ENCODE results near the gene PRDM16. TPM values are rescaled to one million over a fixed set of nuclear protein-coding genes. Genes with fewer than 3 reads are reported as not detected.

PRDM16 gene
- total RNA-seq, 1 experiment from 2014 or later, result 0.04 TPM

DNA sequence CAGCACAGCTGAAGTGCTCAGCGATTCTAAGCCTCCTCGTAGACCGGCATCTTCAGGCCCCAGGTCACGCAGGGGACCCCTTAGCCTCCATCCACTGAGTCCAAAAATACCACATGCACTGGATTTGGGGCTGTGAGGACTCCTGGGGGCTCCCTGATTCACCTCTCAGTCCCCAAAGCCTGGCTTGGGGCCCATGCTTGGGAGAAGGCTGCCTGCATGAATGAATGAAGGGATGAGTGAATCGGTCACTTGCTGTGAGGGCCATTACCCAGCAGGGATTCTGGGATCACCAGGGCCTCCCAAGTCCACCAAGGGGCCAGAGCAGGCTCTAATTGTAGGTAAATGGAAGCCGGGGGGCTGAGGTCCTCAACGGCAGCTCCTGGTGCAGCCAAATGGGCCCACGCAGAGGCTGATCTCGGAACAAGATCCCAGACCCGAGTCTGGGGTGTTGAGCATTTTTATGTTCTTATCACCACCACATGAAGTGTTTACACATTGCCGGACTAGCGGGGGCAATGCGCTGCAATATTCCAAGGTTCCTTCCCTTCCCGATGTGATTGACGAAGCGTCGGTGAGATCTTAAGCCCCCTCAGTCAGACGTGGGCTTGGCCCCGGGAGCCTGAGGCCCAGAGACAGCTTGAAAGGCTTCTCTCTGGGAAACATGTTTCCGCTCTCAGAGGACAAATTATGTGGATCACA, 371.9 kb downstream of the PRDM16 start:
- H3K27ac ChIP-seq (ENCODE audit: low read length), result no peak overlapping the region
- CTCF ChIA-PET, result no interaction called here
- BruUV-seq (replicated peaks), result no TSS peak
- H3K79me2 ChIP-seq (ENCODE audit: low read length), result no peaks in the 10 kb centered on the region
- no peak overlapping the region for H3K4me3 ChIP-seq (ENCODE audit: low read length)
- H2AFZ ChIP-seq (ENCODE audit: low read length), result no peak overlapping the region
- POLR2A ChIA-PET (ENCODE audit: unreplicated experiment), result no interaction called here
- intact Hi-C loops (cut with micrococcal nuclease), result no loop called here
- H4K20me1 ChIP-seq (ENCODE audit: low read length), result no peaks in the 10 kb centered on the region
- H3K9me3 ChIP-seq (ENCODE audit: low read length), result no peaks in the 10 kb centered on the region
- H3K9me2 ChIP-seq (replicated peaks; ENCODE audit: low read length), result no peaks in the 10 kb centered on the region
- H3K4me1 ChIP-seq (ENCODE audit: insufficient read depth, low read length), result peaks cover 12% of the 10 kb centered on the region
- no peak overlapping the region for H3K9ac ChIP-seq (ENCODE audit: low read length)
- no peak for TF ChIP-seq EZH2 (IDR thresholded peaks at IDR 0.05; ENCODE audit: low read length, unreplicated experiment)
- no peak for TF ChIP-seq EZH2phosphoT487 (IDR thresholded peaks at IDR 0.05; ENCODE audit: borderline replicate concordance, low read length)
- TF ChIP-seq, protein P1, sequence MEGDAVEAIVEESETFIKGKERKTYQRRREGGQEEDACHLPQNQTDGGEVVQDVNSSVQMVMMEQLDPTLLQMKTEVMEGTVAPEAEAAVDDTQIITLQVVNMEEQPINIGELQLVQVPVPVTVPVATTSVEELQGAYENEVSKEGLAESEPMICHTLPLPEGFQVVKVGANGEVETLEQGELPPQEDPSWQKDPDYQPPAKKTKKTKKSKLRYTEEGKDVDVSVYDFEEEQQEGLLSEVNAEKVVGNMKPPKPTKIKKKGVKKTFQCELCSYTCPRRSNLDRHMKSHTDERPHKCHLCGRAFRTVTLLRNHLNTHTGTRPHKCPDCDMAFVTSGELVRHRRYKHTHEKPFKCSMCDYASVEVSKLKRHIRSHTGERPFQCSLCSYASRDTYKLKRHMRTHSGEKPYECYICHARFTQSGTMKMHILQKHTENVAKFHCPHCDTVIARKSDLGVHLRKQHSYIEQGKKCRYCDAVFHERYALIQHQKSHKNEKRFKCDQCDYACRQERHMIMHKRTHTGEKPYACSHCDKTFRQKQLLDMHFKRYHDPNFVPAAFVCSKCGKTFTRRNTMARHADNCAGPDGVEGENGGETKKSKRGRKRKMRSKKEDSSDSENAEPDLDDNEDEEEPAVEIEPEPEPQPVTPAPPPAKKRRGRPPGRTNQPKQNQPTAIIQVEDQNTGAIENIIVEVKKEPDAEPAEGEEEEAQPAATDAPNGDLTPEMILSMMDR (conservative IDR thresholded peaks at IDR 0.05; ENCODE audit: low read depth, low read length), result no peak
- no peaks in the 10 kb centered on the region for H3F3A ChIP-seq (ENCODE audit: low read length, unreplicated experiment)
- peaks cover 58% of the 10 kb centered on the region for H3K27me3 ChIP-seq (ENCODE audit: low read length)
- DNase-seq (no peak), ATAC-seq (no peak)
- H3K36me3 ChIP-seq (ENCODE audit: low read depth, low read length), result no peaks in the 10 kb centered on the region
- no peak overlapping the region for H3K4me2 ChIP-seq (ENCODE audit: low read length)

DNA sequence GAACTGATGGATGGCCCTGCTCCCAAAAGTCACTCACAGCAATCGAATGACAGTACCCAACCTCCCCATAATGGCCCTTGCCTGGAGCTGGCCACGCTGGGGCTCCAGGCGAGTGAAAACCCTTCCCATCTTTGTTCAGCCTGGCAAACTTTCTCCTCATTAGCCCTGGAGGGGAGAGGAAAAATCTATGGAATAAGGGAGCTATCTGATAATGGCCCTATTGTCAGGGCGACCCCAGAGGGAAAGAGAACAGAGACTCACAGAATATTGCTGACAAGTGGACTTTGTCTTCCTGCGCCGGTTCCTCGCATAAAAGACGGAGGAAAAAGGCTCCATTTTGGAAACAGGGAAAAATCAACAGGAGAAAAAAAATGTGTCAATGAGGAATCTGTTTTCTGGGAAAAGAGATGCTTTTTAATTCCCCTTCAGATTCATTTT, 372.4 kb downstream of the PRDM16 start:
- H3K9me2 ChIP-seq (replicated peaks; ENCODE audit: low read length), result no peaks in the 10 kb centered on the region
- no peak overlapping the region for H3K27ac ChIP-seq (ENCODE audit: low read length)
- intact Hi-C loops (cut with micrococcal nuclease), result no loop called here
- H4K20me1 ChIP-seq (ENCODE audit: low read length), result no peaks in the 10 kb centered on the region
- ChIA-PET CTCF (no interaction called here), POLR2A (ENCODE audit: unreplicated experiment) (interaction anchor here (0.5 kb wide), 1 partner anchor 953 kb away, joined by 4 read pairs; no protein-coding TSS in a partner anchor)
- H3K4me1 ChIP-seq (ENCODE audit: insufficient read depth, low read length), result peaks cover 12% of the 10 kb centered on the region
- ATAC-seq (no peak), DNase-seq (no peak)
- peaks cover 56% of the 10 kb centered on the region for H3K27me3 ChIP-seq (ENCODE audit: low read length)
- no peak overlapping the region for H2AFZ ChIP-seq (ENCODE audit: low read length)
- no peaks in the 10 kb centered on the region for H3K79me2 ChIP-seq (ENCODE audit: low read length)
- H3K4me2 ChIP-seq (ENCODE audit: low read length), result no peak overlapping the region
- no peak overlapping the region for H3K4me3 ChIP-seq (ENCODE audit: low read length)
- TF ChIP-seq, protein P1 (conservative IDR thresholded peaks at IDR 0.05; ENCODE audit: low read depth, low read length), result no peak
- TF ChIP-seq EZH2 (IDR thresholded peaks at IDR 0.05; ENCODE audit: low read length, unreplicated experiment) (no peak), EZH2phosphoT487 (IDR thresholded peaks at IDR 0.05; ENCODE audit: borderline replicate concordance, low read length) (no peak)
- no peaks in the 10 kb centered on the region for H3K9me3 ChIP-seq (ENCODE audit: low read length)
- BruUV-seq (replicated peaks), result no TSS peak
- H3K36me3 ChIP-seq (ENCODE audit: low read depth, low read length), result no peaks in the 10 kb centered on the region
- H3K9ac ChIP-seq (ENCODE audit: low read length), result no peak overlapping the region
- no peaks in the 10 kb centered on the region for H3F3A ChIP-seq (ENCODE audit: low read length, unreplicated experiment)

DNA sequence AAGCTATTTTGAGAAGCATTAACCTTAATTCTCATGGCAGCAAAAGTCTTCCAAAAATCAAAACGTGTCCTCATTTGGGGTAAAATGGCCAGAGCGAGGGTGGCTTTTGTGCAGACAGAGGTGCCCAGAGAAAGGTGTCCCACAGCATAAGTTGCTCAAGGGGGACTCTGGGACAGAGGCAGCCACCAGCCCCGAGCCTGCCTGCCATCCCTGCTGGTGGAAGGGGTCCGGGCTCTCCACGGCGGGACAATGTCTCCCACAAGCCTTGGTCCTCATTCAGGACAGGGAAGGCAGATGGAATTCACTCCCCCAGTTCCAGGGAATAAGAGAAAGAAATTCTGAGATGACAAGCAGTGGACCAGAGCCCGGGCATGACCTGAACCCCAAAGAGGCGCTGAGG, 372.9 kb downstream of the PRDM16 start:
- no peaks in the 10 kb centered on the region for H3K9me3 ChIP-seq (ENCODE audit: low read length)
- no peak overlapping the region for H3K4me3 ChIP-seq (ENCODE audit: low read length)
- H3K9ac ChIP-seq (ENCODE audit: low read length), result no peak overlapping the region
- no peak overlapping the region for H3K4me2 ChIP-seq (ENCODE audit: low read length)
- no peaks in the 10 kb centered on the region for H3K9me2 ChIP-seq (replicated peaks; ENCODE audit: low read length)
- H3K79me2 ChIP-seq (ENCODE audit: low read length), result no peaks in the 10 kb centered on the region
- intact Hi-C loops (cut with micrococcal nuclease), result no loop called here
- no peak for TF ChIP-seq EZH2 (IDR thresholded peaks at IDR 0.05; ENCODE audit: low read length, unreplicated experiment)
- TF ChIP-seq, protein P1 (conservative IDR thresholded peaks at IDR 0.05; ENCODE audit: low read depth, low read length), result no peak
- no peak for TF ChIP-seq EZH2phosphoT487 (IDR thresholded peaks at IDR 0.05; ENCODE audit: borderline replicate concordance, low read length)
- peaks cover 12% of the 10 kb centered on the region for H3K4me1 ChIP-seq (ENCODE audit: insufficient read depth, low read length)
- no peak overlapping the region for H2AFZ ChIP-seq (ENCODE audit: low read length)
- no peaks in the 10 kb centered on the region for H3F3A ChIP-seq (ENCODE audit: low read length, unreplicated experiment)
- H3K27ac ChIP-seq (ENCODE audit: low read length), result no peak overlapping the region
- H3K27me3 ChIP-seq (ENCODE audit: low read length), result peaks cover 52% of the 10 kb centered on the region
- DNase-seq, result no peak
- H3K36me3 ChIP-seq (ENCODE audit: low read depth, low read length), result no peaks in the 10 kb centered on the region
- CTCF ChIA-PET, result no interaction called here
- BruUV-seq (replicated peaks), result no TSS peak
- POLR2A ChIA-PET (ENCODE audit: unreplicated experiment), result interaction anchor here (0.5 kb wide), 1 partner anchor 953 kb away, joined by 4 read pairs; no protein-coding TSS in a partner anchor
- no peak for ATAC-seq
- H4K20me1 ChIP-seq (ENCODE audit: low read length), result no peaks in the 10 kb centered on the region
